H9 (cell line): ENCODE results near the gene NPHS1. TPM values are rescaled to one million over a fixed set of nuclear protein-coding genes. Genes with fewer than 3 reads are reported as not detected.

Experiments used
- DNase-seq: peaks from one replicate; pipeline ENCODE4 v3.0.0-alpha.2; 2017
- H2AFZ ChIP-seq: one replicate; pipeline ENCODE4 v1.6.1; 2013; ENCODE audit warnings: mild to moderate bottlenecking, low read length, control low read depth, moderate library complexity
- H2AK5ac ChIP-seq: 2 replicates; pipeline ENCODE4 v1.6.1; 2013; ENCODE audit warnings: low read length, control low read depth, mixed read lengths; ENCODE audit not compliant: insufficient read length
- H2BK120ac ChIP-seq: one replicate; pipeline ENCODE4 v1.6.1; 2013; ENCODE audit warnings: low read depth, mild to moderate bottlenecking, low read length, control low read depth, inconsistent platforms; ENCODE audit not compliant: poor library complexity, severe bottlenecking
- H2BK12ac ChIP-seq: 2 replicates; pipeline ENCODE4 v1.6.1; 2013; ENCODE audit warnings: low read length, control low read depth, mixed read lengths, low read depth; ENCODE audit not compliant: insufficient read length
- H2BK15ac ChIP-seq: 2 replicates; pipeline ENCODE4 v1.6.1; 2013; ENCODE audit warnings: low read depth, low read length, control low read depth
- H2BK20ac ChIP-seq: one replicate; pipeline ENCODE4 v1.6.1; 2013; ENCODE audit warnings: low read depth, mild to moderate bottlenecking, low read length, control low read depth, inconsistent platforms; ENCODE audit not compliant: poor library complexity, severe bottlenecking
- H2BK5ac ChIP-seq: 2 replicates; pipeline ENCODE4 v1.6.1; 2013; ENCODE audit warnings: low read length, control low read depth, mixed read lengths; ENCODE audit not compliant: insufficient read length
- H3K14ac ChIP-seq: 2 replicates; pipeline ENCODE4 v1.6.1; 2013; ENCODE audit warnings: low read length, control low read depth; ENCODE audit not compliant: insufficient read depth
- H3K18ac ChIP-seq: 2 replicates; pipeline ENCODE4 v1.6.1; 2013; ENCODE audit warnings: low read depth, mild to moderate bottlenecking, mixed read lengths, low read length, control low read depth; ENCODE audit not compliant: insufficient read length
- H3K23ac ChIP-seq: 2 replicates; pipeline ENCODE4 v1.6.1; 2013; ENCODE audit warnings: low read length, control low read depth, mixed read lengths, low read depth; ENCODE audit not compliant: insufficient read length
- H3K23me2 ChIP-seq: 2 replicates; pipeline ENCODE4 v1.6.1; 2013; ENCODE audit warnings: low read depth, mild to moderate bottlenecking, mixed read lengths, low read length, control low read depth; ENCODE audit not compliant: insufficient read length, poor library complexity, severe bottlenecking
- H3K27ac ChIP-seq: 2 replicates; pipeline ENCODE4 v1.5.1; 2013; ENCODE audit warnings: low read length, control low read depth, mixed read lengths, low read depth; ENCODE audit not compliant: insufficient read length
- H3K27me3 ChIP-seq: 2 replicates; pipeline ENCODE4 v1.6.1; 2013; ENCODE audit warnings: low read length, control low read depth, inconsistent platforms; ENCODE audit not compliant: insufficient read depth
- H3K4ac ChIP-seq: 2 replicates; pipeline ENCODE4 v1.6.1; 2013; ENCODE audit warnings: low read depth, mild to moderate bottlenecking, control low read depth, inconsistent platforms, low read length, moderate library complexity
- H3K4me1 ChIP-seq: 2 replicates; pipeline ENCODE4 v1.6.1; 2013; ENCODE audit warnings: low read length, control low read depth, inconsistent platforms; ENCODE audit not compliant: insufficient read depth
- H3K4me2 ChIP-seq: 2 replicates; pipeline ENCODE4 v1.6.1; 2013; ENCODE audit warnings: low read length, control low read depth, mixed read lengths; ENCODE audit not compliant: insufficient read length, insufficient read depth
- H3K56ac ChIP-seq: 2 replicates; pipeline ENCODE4 v1.6.1; 2013; ENCODE audit warnings: low read depth, mild to moderate bottlenecking, mixed read lengths, low read length, control low read depth; ENCODE audit not compliant: insufficient read length
- H3K79me1 ChIP-seq: 2 replicates; pipeline ENCODE4 v1.6.1; 2013; ENCODE audit warnings: low read depth, mild to moderate bottlenecking, moderate library complexity, low read length, control low read depth, inconsistent platforms; ENCODE audit not compliant: insufficient read depth, poor library complexity, severe bottlenecking
- H3K79me2 ChIP-seq: 2 replicates; pipeline ENCODE4 v1.6.1; 2013; ENCODE audit warnings: low read length, control low read depth, inconsistent platforms; ENCODE audit not compliant: insufficient read depth
- H3K9ac ChIP-seq: 2 replicates; pipeline ENCODE4 v1.6.1; 2013; ENCODE audit warnings: low read length, control low read depth, mixed read lengths; ENCODE audit not compliant: insufficient read length; ENCODE audit errors: extremely low read depth
- H3K9me3 ChIP-seq: one replicate; pipeline ENCODE4 v1.6.1; 2013; ENCODE audit warnings: low read depth, low read length, inconsistent platforms; ENCODE audit not compliant: control insufficient read depth
- H3T11ph ChIP-seq: one replicate; pipeline ENCODE4 v1.6.1; 2013; ENCODE audit warnings: mild to moderate bottlenecking, low read length, control low read depth, inconsistent platforms
- H4K20me1 ChIP-seq: one replicate; pipeline ENCODE4 v1.6.1; 2013; ENCODE audit not compliant: control insufficient read depth, insufficient read length, insufficient read depth
- H4K5ac ChIP-seq: 2 replicates; pipeline ENCODE4 v1.6.1; 2013; ENCODE audit warnings: low read depth, mild to moderate bottlenecking, mixed read lengths, low read length, control low read depth; ENCODE audit not compliant: insufficient read length
- H4K8ac ChIP-seq: replicated peaks from 2 replicates; pipeline ENCODE4 v1.6.1; 2013; ENCODE audit warnings: low read length, control low read depth, mixed read lengths, low read depth; ENCODE audit not compliant: insufficient read length
- H4K91ac ChIP-seq: 2 replicates; pipeline ENCODE4 v1.6.1; 2013; ENCODE audit warnings: low read depth, mild to moderate bottlenecking, moderate library complexity, mixed read lengths, low read length, control low read depth; ENCODE audit not compliant: insufficient read length
- H3K27ac Mint-ChIP-seq, 3 experiments: 2 replicates in 2 of 3; 3 replicates in 1 of 3; pipeline ENCODE4 v1.8.0; 2020 to 2021; ENCODE audit warnings: mixed read lengths in 3 of 3, mild to moderate bottlenecking in 1 of 3, moderate library complexity in 1 of 3
- H3K27me3 Mint-ChIP-seq: 2 replicates; pipeline ENCODE4 v1.8.0; 2021; ENCODE audit warnings: low read depth, mild to moderate bottlenecking, moderate library complexity, mixed read lengths
- H3K36me3 Mint-ChIP-seq, 3 experiments: 2 replicates in 2 of 3; 3 replicates in 1 of 3; pipeline ENCODE4 v1.8.0; 2020 to 2021; ENCODE audit warnings: low read depth in 3 of 3, mixed read lengths in 3 of 3; ENCODE audit not compliant: insufficient read depth in 1 of 3
- H3K4me1 Mint-ChIP-seq, 2 experiments: 2 replicates each; pipeline ENCODE4 v1.8.0; 2020; ENCODE audit warnings: mixed read lengths in 2 of 2
- H3K4me3 Mint-ChIP-seq, 2 experiments: 2 replicates in 1 of 2; 3 replicates in 1 of 2; pipeline ENCODE4 v1.8.0; 2020 to 2021; ENCODE audit warnings: mild to moderate bottlenecking in 2 of 2, mixed read lengths in 2 of 2, moderate library complexity in 1 of 2
- H3K9me3 Mint-ChIP-seq, 2 experiments: 2 replicates in 1 of 2; 3 replicates in 1 of 2; pipeline ENCODE4 v1.8.0; 2020; ENCODE audit warnings: mild to moderate bottlenecking in 2 of 2, mixed read lengths in 2 of 2, moderate library complexity in 1 of 2
- WGBS: extraction: QIAGEN DNeasy Blood & Tissue Kit; methylation state at CpG from one replicate; pipeline ENCODE4 v1.1.7; 2013; ENCODE audit warnings: missing lambda C conversion rate, low lambda C conversion rate, mixed read lengths; ENCODE audit not compliant: insufficient read length; ENCODE audit errors: extremely low coverage; 5-methylcytosine and 5-hydroxymethylcytosine counted together
- total RNA-seq: library from RNA; stranded (reverse); gene quantifications from 2 replicates; pipeline ENCODE4 v1.2.1, GENCODE V29; 2021
- TF ChIP-seq, protein P1 (sequence below): fragments of 200-600 bp; sonication (generic); conservative IDR thresholded peaks from 3 replicates; pipeline ENCODE4 v1.8.0; 2021; ENCODE audit warnings: antibody characterized with exemption, mild to moderate bottlenecking

NPHS1 gene
- total RNA-seq, 1 experiment from 2014 or later = 0.83 TPM

DNA sequence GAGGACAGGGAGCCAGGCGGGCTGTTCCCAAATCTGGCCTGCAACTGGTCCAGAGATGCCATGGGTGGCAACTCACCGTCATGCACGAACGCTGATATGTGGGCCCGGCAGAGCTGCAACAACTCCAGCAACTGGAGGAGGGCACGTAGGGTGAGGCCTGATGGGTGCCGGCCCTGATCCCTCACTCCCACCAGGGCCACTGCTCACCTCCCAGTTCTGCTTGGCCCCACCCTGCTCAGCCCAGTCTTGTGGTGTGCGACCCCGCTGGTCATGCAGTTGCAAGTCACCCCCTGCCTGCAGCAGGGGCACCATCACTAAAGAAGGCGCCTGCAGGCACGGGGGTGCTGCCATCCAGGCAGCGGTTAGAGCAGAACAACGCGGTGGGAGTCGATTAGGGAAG, 60.0 kb downstream of the NPHS1 start:
- Histone ChIP-seq H3K27me3 (peaks cover 3% of the 10 kb centered on the region; the same call in 1 of the 2 replicates), H4K5ac (no peak overlapping the region), H3K79me1 (no peaks in the 10 kb centered on the region), H2BK12ac (no peak overlapping the region), H2AFZ (no peak overlapping the region), H3K9ac (no peak overlapping the region), H3K79me2 (no peaks in the 10 kb centered on the region), H3K27ac (no peak overlapping the region), H3K4ac (no peak overlapping the region), H4K91ac (no peak overlapping the region), H3K4me2 (no peak overlapping the region), H2BK20ac (no peak overlapping the region), H4K20me1 (peaks cover 3% of the 10 kb centered on the region), H2BK5ac (no peak overlapping the region), H3K4me1 (no peaks in the 10 kb centered on the region), H3T11ph (no peak overlapping the region), H3K14ac (no peak overlapping the region), H3K56ac (no peak overlapping the region), H2BK120ac (no peak overlapping the region), H3K23ac (no peak overlapping the region), H3K23me2 (peaks cover 4% of the 10 kb centered on the region), H2AK5ac (no peak overlapping the region), H3K18ac (no peak overlapping the region), H3K9me3 (no peaks in the 10 kb centered on the region), H2BK15ac (no peak overlapping the region), H4K8ac (no peak overlapping the region)
- Mint-ChIP-seq H3K4me3 (no peak overlapping the region; a peak in 1 of 5 replicates), H3K27me3 (peaks cover 27% of the 10 kb centered on the region), H3K9me3 (no peaks in the 10 kb centered on the region), H3K4me1 (peaks cover 8 to 15% of the 10 kb centered on the region in 2 experiments), H3K36me3 (no peaks in the 10 kb centered on the region; a peak in 1 of 7 replicates), H3K27ac (no peak overlapping the region)
- TF ChIP-seq, protein P1, sequence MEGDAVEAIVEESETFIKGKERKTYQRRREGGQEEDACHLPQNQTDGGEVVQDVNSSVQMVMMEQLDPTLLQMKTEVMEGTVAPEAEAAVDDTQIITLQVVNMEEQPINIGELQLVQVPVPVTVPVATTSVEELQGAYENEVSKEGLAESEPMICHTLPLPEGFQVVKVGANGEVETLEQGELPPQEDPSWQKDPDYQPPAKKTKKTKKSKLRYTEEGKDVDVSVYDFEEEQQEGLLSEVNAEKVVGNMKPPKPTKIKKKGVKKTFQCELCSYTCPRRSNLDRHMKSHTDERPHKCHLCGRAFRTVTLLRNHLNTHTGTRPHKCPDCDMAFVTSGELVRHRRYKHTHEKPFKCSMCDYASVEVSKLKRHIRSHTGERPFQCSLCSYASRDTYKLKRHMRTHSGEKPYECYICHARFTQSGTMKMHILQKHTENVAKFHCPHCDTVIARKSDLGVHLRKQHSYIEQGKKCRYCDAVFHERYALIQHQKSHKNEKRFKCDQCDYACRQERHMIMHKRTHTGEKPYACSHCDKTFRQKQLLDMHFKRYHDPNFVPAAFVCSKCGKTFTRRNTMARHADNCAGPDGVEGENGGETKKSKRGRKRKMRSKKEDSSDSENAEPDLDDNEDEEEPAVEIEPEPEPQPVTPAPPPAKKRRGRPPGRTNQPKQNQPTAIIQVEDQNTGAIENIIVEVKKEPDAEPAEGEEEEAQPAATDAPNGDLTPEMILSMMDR = no peak
- no peak for DNase-seq
- whole genome bisulfite sequencing = no CpG with 5 or more reads among the region's 15 CpGs
